ENCODE measurements around the gene AOX1. TPM values are rescaled to one million over a fixed set of nuclear protein-coding genes. Genes with fewer than 3 reads are reported as not detected.

The AOX1 gene
- total and polyA plus RNA-seq, 8 donors, result 6.4 to 303 (median 10.6) TPM

- intact Hi-C loops (cut with DNase I; ENCODE audit: low total_unique reads), result no loop called here
- no peaks in the 10 kb centered on the region for H3K9me3 ChIP-seq
- H3K27ac ChIP-seq, result no peak overlapping the region
- 82 to 88% (median 88%) methylated on average over 4 of the region's 4 CpGs for WGBS, 5 donors
- DNase-seq, result no peak
- no peaks in the 10 kb centered on the region for H3K4me1 ChIP-seq
- no peak overlapping the region for H3K4me3 ChIP-seq
- H3K36me3 ChIP-seq, result peaks cover 0 to 54% (median 22%) of the 10 kb centered on the region in 4 donors
- H3K27me3 ChIP-seq, result peaks cover 0 to 3% (median 0%) of the 10 kb centered on the region in 3 donors
- TF ChIP-seq POLR2A (IDR thresholded peaks at IDR 0.05) (no peak), CTCF (IDR thresholded peaks at IDR 0.05) (no peak), EP300 (IDR thresholded peaks at IDR 0.05) (no peak)
Observed at GRCh38 chr2:200602584-200602983, 16.8 kb downstream of the AOX1 start.

GRCh38 chr2:200603972-200604371 is 18.2 kb downstream of the AOX1 start:
- Histone ChIP-seq H3K36me3 (peaks cover 0 to 55% (median 18%) of the 10 kb centered on the region in 4 donors), H3K27ac (no peak overlapping the region), H3K9me3 (no peaks in the 10 kb centered on the region), H3K27me3 (peaks cover 0 to 3% (median 0%) of the 10 kb centered on the region in 3 donors), H3K4me3 (no peak overlapping the region), H3K4me1 (no peaks in the 10 kb centered on the region)
- DNase-seq, result no peak
- 78 to 86% (median 83%) methylated on average over 3 of the region's 3 CpGs for WGBS, 5 donors
- intact Hi-C loops (cut with DNase I; ENCODE audit: low total_unique reads), result no loop called here
- no peak for TF ChIP-seq POLR2AphosphoS5 (IDR thresholded peaks at IDR 0.05)
- no peak for TF ChIP-seq CTCF (IDR thresholded peaks at IDR 0.05)
- no peak for TF ChIP-seq EP300 (IDR thresholded peaks at IDR 0.05)
- no peak for TF ChIP-seq POLR2A (IDR thresholded peaks at IDR 0.05)

- Histone ChIP-seq H3K4me3 (no peak overlapping the region), H3K27me3 (no peaks in the 10 kb centered on the region), H3K9me3 (no peaks in the 10 kb centered on the region), H3K27ac (no peak overlapping the region), H3K4me1 (no peaks in the 10 kb centered on the region), H3K36me3 (peaks cover 0 to 48% (median 15%) of the 10 kb centered on the region in 4 donors)
- WGBS, 5 donors, result 67 to 91% (median 82%) methylated on average over 5 of the region's 5 CpGs
- no peak for DNase-seq
- intact Hi-C loops (cut with DNase I; ENCODE audit: low total_unique reads), result no loop called here
- TF ChIP-seq POLR2A (IDR thresholded peaks at IDR 0.05), result no peak
- no peak for TF ChIP-seq CTCF (IDR thresholded peaks at IDR 0.05)
- no peak for TF ChIP-seq POLR2AphosphoS5 (IDR thresholded peaks at IDR 0.05)
- TF ChIP-seq EP300 (IDR thresholded peaks at IDR 0.05), result no peak
Observed at GRCh38 chr2:200604571-200605255, 18.9 kb downstream of the AOX1 start.

- peaks cover 0 to 55% (median 15%) of the 10 kb centered on the region in 4 donors for H3K36me3 ChIP-seq
- no peaks in the 10 kb centered on the region for H3K4me1 ChIP-seq
- intact Hi-C loops (cut with DNase I; ENCODE audit: low total_unique reads), result no loop called here
- H3K4me3 ChIP-seq, result no peak overlapping the region
- no peak overlapping the region for H3K27ac ChIP-seq
- H3K9me3 ChIP-seq, result no peaks in the 10 kb centered on the region
- no peak for TF ChIP-seq POLR2AphosphoS5 (IDR thresholded peaks at IDR 0.05)
- TF ChIP-seq EP300 (IDR thresholded peaks at IDR 0.05), result no peak
- no peak for TF ChIP-seq CTCF (IDR thresholded peaks at IDR 0.05)
- no peak for TF ChIP-seq POLR2A (IDR thresholded peaks at IDR 0.05)
- WGBS, 5 donors, result 43 to 58% (median 53%) methylated on average over 3 of the region's 3 CpGs
- DNase-seq, result peak in 1 of 2 donors; percentile 26
- H3K27me3 ChIP-seq, result no peaks in the 10 kb centered on the region
Observed at GRCh38 chr2:200608341-200609027, 22.7 kb downstream of the AOX1 start.
